Measurements from ENCODE around the gene L3HYPDH. TPM values are rescaled to one million over a fixed set of nuclear protein-coding genes. Genes with fewer than 3 reads are reported as not detected.

The L3HYPDH gene
- total RNA-seq, 6 experiments from 2014 or later, result 10.3 to 48.5 (median 23.4) TPM

GRCh38 chr14:59500732-59501131 lies 16.5 kb upstream of the L3HYPDH start:
- ATAC-seq (no peak), DNase-seq (no peak)
- Histone ChIP-seq H3K27me3 (no peaks in the 10 kb centered on the region), H3K4me3 (no peak overlapping the region), H3K9me3 (no peaks in the 10 kb centered on the region), H3K36me3 (peaks cover 0 to 21% (median 4%) of the 10 kb centered on the region in 4 donors), H3K27ac (no peak overlapping the region), H3K4me1 (no peaks in the 10 kb centered on the region)
- TF ChIP-seq, protein P1, sequence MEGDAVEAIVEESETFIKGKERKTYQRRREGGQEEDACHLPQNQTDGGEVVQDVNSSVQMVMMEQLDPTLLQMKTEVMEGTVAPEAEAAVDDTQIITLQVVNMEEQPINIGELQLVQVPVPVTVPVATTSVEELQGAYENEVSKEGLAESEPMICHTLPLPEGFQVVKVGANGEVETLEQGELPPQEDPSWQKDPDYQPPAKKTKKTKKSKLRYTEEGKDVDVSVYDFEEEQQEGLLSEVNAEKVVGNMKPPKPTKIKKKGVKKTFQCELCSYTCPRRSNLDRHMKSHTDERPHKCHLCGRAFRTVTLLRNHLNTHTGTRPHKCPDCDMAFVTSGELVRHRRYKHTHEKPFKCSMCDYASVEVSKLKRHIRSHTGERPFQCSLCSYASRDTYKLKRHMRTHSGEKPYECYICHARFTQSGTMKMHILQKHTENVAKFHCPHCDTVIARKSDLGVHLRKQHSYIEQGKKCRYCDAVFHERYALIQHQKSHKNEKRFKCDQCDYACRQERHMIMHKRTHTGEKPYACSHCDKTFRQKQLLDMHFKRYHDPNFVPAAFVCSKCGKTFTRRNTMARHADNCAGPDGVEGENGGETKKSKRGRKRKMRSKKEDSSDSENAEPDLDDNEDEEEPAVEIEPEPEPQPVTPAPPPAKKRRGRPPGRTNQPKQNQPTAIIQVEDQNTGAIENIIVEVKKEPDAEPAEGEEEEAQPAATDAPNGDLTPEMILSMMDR (IDR thresholded peaks at IDR 0.05), result no peak
- TF ChIP-seq POLR2A (IDR thresholded peaks at IDR 0.05), result no peak
- intact Hi-C loops (cut with DNase I), result no loop called here
- 93% methylated on average over 3 of the region's 3 CpGs for WGBS (ENCODE audit: insufficient coverage, low coverage, low lambda C conversion rate, missing lambda C conversion rate)

DNA sequence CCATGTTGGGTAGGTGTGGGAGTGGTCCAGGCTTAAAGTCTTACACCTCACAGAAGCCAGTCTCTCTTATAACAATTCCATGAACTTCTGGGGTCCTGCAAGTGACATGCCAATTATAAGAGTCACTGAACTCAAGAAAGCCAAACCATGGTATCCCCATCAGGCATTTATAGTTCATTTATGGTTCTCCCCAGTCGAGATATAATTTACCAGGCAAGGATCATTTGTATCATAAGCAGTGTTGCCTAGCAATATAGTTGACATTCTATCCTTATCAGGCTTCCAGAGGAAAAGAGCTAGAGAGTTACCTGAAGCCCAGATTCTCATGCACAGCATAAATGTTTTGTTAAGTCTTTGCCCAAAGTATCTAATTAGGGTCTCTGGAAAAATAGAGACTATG lies 8.2 kb upstream of the L3HYPDH start:
- ATAC-seq (no peak), DNase-seq (no peak)
- Histone ChIP-seq H3K9me3 (no peaks in the 10 kb centered on the region), H3K27me3 (no peaks in the 10 kb centered on the region), H3K4me1 (no peaks in the 10 kb centered on the region), H3K36me3 (peaks cover 0 to 77% (median 16%) of the 10 kb centered on the region in 4 donors), H3K27ac (no peak overlapping the region), H3K4me3 (no peak overlapping the region)
- no peak for TF ChIP-seq POLR2A (IDR thresholded peaks at IDR 0.05)
- TF ChIP-seq, protein P1 (IDR thresholded peaks at IDR 0.05), result no peak
- intact Hi-C loops (cut with DNase I), result no loop called here
- WGBS (ENCODE audit: insufficient coverage, low coverage, low lambda C conversion rate, missing lambda C conversion rate), result 82% methylated on average over 1 of the region's 1 CpG

GRCh38 chr14:59490756-59491155 lies 6.5 kb upstream of the L3HYPDH start:
- Histone ChIP-seq H3K36me3 (peaks cover 0 to 68% (median 12%) of the 10 kb centered on the region in 4 donors), H3K27me3 (no peaks in the 10 kb centered on the region), H3K4me3 (no peak overlapping the region), H3K27ac (no peak overlapping the region), H3K4me1 (peaks cover 0 to 7% (median under 1%) of the 10 kb centered on the region in 4 donors), H3K9me3 (no peaks in the 10 kb centered on the region)
- ATAC-seq (no peak), DNase-seq (no peak)
- intact Hi-C loops (cut with DNase I), result no loop called here
- WGBS (ENCODE audit: insufficient coverage, low coverage, low lambda C conversion rate, missing lambda C conversion rate), result 94% methylated on average over 3 of the region's 3 CpGs
- no peak for TF ChIP-seq POLR2A (IDR thresholded peaks at IDR 0.05)
- TF ChIP-seq, protein P1 (IDR thresholded peaks at IDR 0.05), result no peak

DNA sequence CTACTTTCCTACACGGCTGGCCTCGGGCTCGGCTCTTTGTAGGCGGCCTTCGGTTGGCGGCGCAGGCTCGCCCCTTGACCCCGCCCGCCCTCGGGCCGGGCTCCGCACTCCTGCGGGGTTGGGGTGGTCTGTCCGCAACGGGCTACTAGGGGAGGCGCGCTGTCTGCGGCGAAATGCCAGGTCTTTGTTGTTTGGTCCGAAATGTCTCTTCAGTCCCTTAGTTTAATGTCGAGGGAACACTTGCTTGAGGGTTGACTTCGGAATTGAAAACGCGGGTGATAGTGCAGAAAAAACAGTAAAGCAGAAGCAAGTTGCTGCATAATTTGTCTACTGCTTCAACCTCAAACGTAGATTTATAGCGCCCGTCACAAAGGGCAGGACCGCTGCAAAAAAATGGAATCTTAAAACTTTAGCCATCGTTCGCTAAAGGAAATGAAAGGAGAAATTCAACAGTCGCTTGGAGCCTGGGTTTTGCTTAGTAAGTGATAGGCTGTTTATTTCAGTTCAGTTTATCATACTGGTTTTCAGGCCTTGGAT lies 499 bp upstream of the L3HYPDH start:
- Histone ChIP-seq H3K4me1 (peaks cover 0 to 30% (median 11%) of the 10 kb centered on the region in 4 donors), H3K36me3 (peaks cover 0 to 19% (median 2%) of the 10 kb centered on the region in 4 donors), H3K9me3 (no peaks in the 10 kb centered on the region), H3K27me3 (no peaks in the 10 kb centered on the region), H3K4me3 (peak overlapping the region; percentile 53 to 93 (median 90)), H3K27ac (peak overlapping the region; percentile 91 to 93 (median 92))
- DNase-seq (no peak), ATAC-seq (peak; percentile 58 to 71 (median 60))
- TF ChIP-seq, protein P1 (IDR thresholded peaks at IDR 0.05), result no peak
- TF ChIP-seq POLR2A (IDR thresholded peaks at IDR 0.05), result no peak
- WGBS (ENCODE audit: insufficient coverage, low coverage, low lambda C conversion rate, missing lambda C conversion rate), result under 1% methylated on average over 17 of the region's 32 CpGs
- intact Hi-C loops (cut with DNase I), result no loop called here
